ENCODE data around the gene ALOX15.
"Not testable (repeated sequence)": the region's sequence is repeated elsewhere in the genome, so short reads cannot be mapped to it uniquely, and the experiment has no call there.

ALOX15 gene

DNA sequence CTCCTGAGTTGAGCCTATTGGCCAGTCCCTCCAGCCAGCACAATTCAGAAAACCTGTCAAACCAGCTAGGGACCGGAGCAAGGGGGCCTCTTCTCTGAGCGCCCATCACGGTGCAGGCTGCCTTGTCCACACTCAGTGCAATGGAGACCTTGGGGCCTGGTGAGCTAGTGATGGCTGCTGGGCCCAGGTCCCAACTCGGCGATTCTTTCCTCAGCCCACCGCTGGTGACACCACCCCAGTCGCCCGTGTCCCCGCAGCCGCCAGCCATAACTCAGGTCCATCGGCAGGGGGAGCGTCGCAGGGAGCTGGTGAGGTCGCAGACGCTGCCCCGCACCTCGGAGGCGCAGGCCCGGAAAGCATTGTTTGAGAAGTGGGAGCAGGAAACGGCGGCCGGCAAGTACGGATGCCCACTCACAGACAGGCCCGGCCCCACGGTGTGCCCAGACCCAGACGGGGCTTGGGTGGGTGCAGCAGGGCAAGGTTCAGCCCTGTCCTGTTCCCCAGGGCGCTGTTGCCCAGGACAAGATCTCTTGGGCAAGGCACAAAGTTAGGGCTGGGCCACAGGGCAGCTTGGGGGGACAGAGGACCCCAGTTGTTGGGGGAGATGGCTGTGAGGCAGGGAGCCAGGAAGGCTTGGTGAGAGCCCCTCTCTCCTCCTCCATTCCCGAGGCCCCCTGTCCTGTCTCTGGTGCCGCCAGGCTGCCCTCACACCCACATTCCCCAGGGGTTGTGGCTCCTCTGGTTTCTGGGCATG is 46.4 kb downstream of the ALOX15 start:
- peak in 1 of 2 donors; percentile 4 for DNase-seq (ENCODE audit: low read depth in 2 of 2)

- no peak for DNase-seq (ENCODE audit: low read depth in 2 of 2)
Measured at GRCh38 chr17:4594406-4594805, 47.1 kb downstream of the ALOX15 start.

DNA sequence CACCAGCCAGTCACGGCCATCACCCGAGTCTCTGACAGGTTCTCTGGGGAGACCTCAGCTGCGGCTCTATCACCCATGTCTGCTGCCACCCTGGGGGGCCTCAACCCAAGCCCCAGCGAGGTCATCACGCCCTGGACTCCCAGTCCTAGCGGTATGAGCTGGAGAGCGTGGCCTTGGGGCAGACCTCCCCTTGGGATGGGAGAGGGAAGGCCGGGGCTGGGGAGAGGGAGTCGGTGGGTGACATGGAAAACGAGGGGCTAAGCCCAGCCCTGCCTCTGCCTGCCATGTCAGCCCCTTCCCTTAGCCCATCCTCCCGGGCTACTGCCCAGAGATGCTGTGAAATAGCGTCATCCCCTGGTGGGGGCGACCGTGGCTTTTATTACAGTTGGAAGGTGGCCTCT is 48.5 kb downstream of the ALOX15 start:
- DNase-seq (ENCODE audit: low read depth in 2 of 2) = no peak

DNA sequence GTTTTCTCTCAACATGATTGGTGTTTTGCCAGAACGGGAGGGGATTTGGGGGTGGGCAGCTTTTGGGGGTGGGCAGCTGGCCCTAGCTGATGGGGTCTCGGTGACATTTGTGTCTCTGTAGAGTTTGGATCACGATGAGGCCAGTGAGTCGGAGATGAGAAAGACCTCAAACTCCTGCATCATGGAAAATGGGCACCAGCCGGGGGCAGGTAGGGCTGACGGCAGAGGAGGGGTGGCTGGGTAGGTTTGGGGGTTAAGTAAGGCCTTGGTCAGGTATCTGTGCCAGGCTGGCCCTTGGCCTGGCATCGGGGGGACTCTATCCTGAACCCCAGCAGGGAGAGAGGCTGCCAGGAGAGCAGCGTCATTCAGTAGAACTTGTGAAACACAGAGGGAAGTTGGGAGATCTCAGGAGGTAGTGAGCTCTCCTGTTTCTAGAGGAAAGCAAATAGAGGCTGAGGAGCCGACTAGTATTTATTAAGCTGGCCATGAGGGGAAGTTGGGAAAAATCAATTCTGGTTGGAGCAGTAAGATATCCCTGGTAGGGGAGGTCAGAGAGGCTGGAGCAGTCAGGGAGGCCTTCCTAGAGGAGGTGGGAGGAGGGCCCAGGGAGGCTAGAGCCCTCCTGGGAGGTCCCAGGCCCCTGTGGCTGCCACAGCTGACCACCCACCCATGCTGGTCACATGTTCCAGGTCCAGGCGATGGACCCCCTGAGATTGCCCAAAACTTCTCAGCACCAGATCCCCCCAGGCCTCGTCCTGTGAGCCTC is 49.1 kb downstream of the ALOX15 start:
- DNase-seq (ENCODE audit: low read depth in 2 of 2) = no peak

- no peak for DNase-seq (ENCODE audit: low read depth in 2 of 2)
Measured at GRCh38 chr17:4591529-4591928, 49.9 kb downstream of the ALOX15 start.

DNA sequence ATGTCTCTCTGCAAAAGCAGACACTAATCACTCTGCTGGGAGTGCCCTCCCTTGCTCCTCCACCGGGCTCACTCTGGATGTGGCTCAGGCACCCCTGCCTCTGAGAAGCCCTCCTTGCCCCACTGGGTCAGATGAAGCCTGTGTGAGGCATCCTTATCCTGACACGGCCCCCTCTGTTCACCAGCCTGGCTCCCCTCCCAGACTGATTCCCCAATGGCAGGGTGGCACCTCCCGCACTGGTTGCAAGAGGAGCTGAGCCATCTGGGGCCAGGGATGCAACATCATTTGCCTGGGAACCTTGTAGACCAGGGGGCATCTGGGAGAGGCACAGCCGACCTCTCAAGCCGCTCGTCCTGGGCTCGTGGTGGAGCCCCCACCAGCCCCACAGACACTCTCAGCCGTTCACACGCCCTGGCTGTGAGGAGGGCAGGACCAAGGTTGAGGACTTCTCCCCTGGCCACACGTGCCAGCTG is 50.5 kb downstream of the ALOX15 start:
- no peak for DNase-seq (ENCODE audit: low read depth in 2 of 2)

GRCh38 chr17:4590042-4590441 is 51.4 kb downstream of the ALOX15 start:
- DNase-seq (ENCODE audit: low read depth in 2 of 2) = not testable (repeated sequence)

GRCh38 chr17:4588898-4589625 is 52.4 kb downstream of the ALOX15 start:
- no peak for DNase-seq (ENCODE audit: low read depth in 2 of 2)

GRCh38 chr17:4588391-4588790 is 53.1 kb downstream of the ALOX15 start:
- no peak for DNase-seq (ENCODE audit: low read depth in 2 of 2)

- no peak for DNase-seq (ENCODE audit: low read depth in 2 of 2)
Measured at GRCh38 chr17:4587803-4588202, 53.7 kb downstream of the ALOX15 start.

DNA sequence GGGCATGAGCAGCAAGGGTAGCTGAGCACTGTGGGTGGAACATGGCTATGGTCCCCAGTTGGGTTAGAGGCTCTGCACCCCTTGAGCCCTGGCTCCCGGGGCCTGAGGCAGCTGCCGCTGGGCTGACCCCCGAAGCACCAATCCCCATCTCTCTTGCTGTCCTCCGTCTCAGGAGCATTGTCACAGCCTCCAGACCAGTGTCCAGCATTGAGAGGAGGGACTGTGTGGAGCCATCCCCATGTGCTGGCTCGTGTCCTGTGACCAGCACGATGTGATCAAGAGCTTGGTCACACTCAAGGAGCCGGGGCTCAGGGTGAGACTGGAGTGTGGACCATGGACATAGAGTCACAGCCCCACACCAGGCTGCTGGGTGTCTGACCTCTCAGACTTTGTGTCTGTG is 54.3 kb downstream of the ALOX15 start:
- DNase-seq (ENCODE audit: low read depth in 2 of 2) = no peak

DNA sequence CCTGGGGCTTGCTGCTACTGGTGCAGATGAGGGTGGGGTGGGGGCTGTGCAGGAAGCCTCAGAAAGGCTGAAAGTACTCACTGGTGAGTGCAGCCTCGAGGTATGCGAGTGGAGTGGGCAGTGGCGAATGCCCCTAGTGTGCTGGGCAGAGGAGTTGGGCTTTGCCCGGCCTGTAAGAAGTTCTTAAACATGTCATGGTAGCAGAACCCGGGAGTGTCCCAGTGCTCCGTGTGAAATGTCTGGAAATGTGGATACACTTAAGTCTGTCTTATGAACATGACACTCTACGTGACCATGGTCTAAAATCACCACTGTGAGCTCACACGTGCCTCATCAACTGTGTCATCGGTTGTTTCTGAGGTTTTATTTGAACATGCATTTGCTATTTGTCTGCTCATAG is 55.4 kb downstream of the ALOX15 start:
- DNase-seq (ENCODE audit: low read depth in 2 of 2) = no peak

- DNase-seq (ENCODE audit: low read depth in 2 of 2) = no peak
Measured at GRCh38 chr17:4585638-4585994, 55.9 kb downstream of the ALOX15 start.

DNA sequence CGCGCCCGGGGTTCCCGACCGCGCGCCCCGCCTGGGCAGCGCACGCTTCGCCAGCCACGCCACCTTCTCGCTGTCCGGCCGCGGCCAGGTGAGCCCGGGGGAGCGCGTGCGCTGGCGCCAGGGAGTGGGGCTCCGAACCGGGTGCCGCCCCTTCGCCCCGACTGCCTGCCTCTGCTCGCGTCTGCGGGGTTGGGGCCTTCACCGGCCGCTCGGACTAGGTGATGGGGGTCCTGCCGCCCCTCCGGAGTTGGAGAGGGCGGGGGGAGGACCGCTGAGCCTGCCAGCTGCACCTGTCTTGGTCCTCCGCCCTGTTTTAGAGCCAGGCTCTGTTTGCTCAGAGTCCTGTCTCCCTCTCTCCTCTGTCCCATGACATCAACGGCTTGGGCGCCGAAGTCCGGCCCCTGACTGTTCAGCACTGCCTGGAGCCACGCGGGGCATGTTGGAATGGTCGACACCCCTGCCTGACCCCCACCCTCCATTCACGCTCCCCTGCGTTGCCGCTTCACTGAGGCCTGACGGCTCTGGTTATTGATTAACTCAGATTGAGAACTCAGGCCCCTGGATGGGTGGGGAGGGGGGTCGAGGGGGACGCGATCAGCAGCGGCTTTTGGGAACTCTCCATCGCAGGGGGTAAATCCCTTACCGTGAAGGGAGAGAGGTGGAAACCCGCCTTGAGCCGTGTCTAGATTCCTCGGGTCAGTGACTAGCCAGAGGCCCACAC is 56.4 kb downstream of the ALOX15 start:
- DNase-seq (ENCODE audit: low read depth in 2 of 2) = no peak

- peak in 1 of 2 donors; percentile 8 for DNase-seq (ENCODE audit: low read depth in 2 of 2)
Measured at GRCh38 chr17:4584101-4584916, 57.2 kb downstream of the ALOX15 start, which contains the start of gene SMTNL2. TSS of gene SMTNL2 (plus strand) at chr17:4584529. CDS start at chr17:4584606, 77 bp downstream.

DNA sequence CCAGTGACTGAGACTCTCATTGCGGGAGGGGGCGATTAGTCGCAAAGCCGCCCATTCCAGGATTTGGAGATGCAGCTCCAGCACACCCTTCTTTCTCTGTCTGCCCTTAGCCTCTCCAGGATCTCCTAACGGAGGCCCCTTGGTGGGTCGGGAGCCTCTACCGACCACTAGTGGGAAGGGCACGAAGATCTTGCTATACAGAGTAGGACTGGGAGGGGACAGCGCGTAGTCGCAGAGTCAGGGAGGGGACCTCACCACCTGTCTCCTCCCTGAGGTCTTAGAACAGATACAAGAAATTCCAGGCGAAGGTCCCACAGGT is 57.7 kb downstream of the ALOX15 start:
- no peak for DNase-seq (ENCODE audit: low read depth in 2 of 2)

DNA sequence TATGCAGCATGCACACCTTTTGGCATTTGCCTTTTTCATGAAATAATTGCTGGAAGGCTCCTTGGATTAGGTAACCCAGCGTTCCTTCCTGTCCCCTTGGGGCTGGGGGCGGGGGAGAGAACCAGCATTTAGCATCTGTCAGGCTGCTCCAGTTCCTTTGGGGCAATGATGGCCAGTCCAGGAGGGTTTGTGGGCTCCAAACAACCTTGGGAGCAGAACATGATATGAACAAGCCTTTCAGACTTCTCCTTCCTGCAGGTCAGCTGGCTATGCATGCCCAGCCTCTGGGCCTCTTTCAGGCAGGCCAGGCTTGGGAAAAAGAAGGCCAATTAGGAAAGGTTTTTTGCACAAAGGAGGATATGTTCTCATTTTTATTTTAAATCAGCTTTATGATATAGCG is 58.3 kb downstream of the ALOX15 start:
- no peak for DNase-seq (ENCODE audit: low read depth in 2 of 2)

- DNase-seq (ENCODE audit: low read depth in 2 of 2) = no peak
Measured at GRCh38 chr17:4582691-4583090, 58.8 kb downstream of the ALOX15 start.

GRCh38 chr17:4582101-4582501 is 59.4 kb downstream of the ALOX15 start:
- DNase-seq (ENCODE audit: low read depth in 2 of 2) = no peak
